ENCODE measurements around the gene CSGALNACT2. TPM values are rescaled to one million over a fixed set of nuclear protein-coding genes. Genes with fewer than 3 reads are reported as not detected.

CSGALNACT2 gene
- total RNA-seq, 1 experiment from 2014 or later, result 8.9 TPM

GRCh38 chr10:43193496-43194080, 55.3 kb downstream of the CSGALNACT2 start:
- H3K14ac ChIP-seq (ENCODE audit: insufficient read depth, low read length), result no peak overlapping the region; the same call in 1 of the 2 replicates
- H3K79me1 ChIP-seq (ENCODE audit: insufficient read depth, low read depth, low read length, poor library complexity, severe bottlenecking), result no peaks in the 10 kb centered on the region
- H3K27ac Mint-ChIP-seq, result peak overlapping the region in 2 of 3 experiments; percentile 34 to 82; a peak in 3 of 7 replicates
- H2BK120ac ChIP-seq (ENCODE audit: low read depth, low read length, poor library complexity, severe bottlenecking), result no peak overlapping the region
- no peak overlapping the region for H3K18ac ChIP-seq (ENCODE audit: insufficient read length, low read depth, low read length)
- H4K8ac ChIP-seq (replicated peaks; ENCODE audit: insufficient read length, low read depth, low read length), result no peak overlapping the region
- no peak for DNase-seq
- H3K36me3 Mint-ChIP-seq (ENCODE audit: insufficient read depth in 1 of 3, low read depth in 3 of 3), result peaks cover 22 to 36% (median 35%) of the 10 kb centered on the region in 3 experiments; a peak in 6 of 7 replicates
- no peak overlapping the region for H2AK5ac ChIP-seq (ENCODE audit: insufficient read length, low read length)
- H3K9me3 Mint-ChIP-seq, result no peaks in the 10 kb centered on the region
- H3T11ph ChIP-seq (ENCODE audit: low read length), result no peak overlapping the region
- no peak overlapping the region for H3K4ac ChIP-seq (ENCODE audit: low read depth, low read length)
- no peak overlapping the region for H3K4me2 ChIP-seq (ENCODE audit: insufficient read depth, insufficient read length, low read length)
- H2BK20ac ChIP-seq (ENCODE audit: low read depth, low read length, poor library complexity, severe bottlenecking), result no peak overlapping the region
- no peak overlapping the region for H2AFZ ChIP-seq (ENCODE audit: low read length)
- TF ChIP-seq CTCF (conservative IDR thresholded peaks at IDR 0.05), result no peak
- no peaks in the 10 kb centered on the region for H3K23me2 ChIP-seq (ENCODE audit: insufficient read length, low read depth, low read length, poor library complexity, severe bottlenecking)
- H3K9me3 ChIP-seq (ENCODE audit: control insufficient read depth, low read depth, low read length), result no peaks in the 10 kb centered on the region
- H3K4me3 Mint-ChIP-seq, result 0 out of 5 replicates have a peak overlapping the region, but pooled peaks of 1 of the 2 experiments have one; percentile 31
- no peak overlapping the region for H3K27ac ChIP-seq (ENCODE audit: insufficient read length, low read depth, low read length)
- no peaks in the 10 kb centered on the region for H3K4me1 ChIP-seq (ENCODE audit: insufficient read depth, low read length)
- no peak overlapping the region for H2BK12ac ChIP-seq (ENCODE audit: insufficient read length, low read depth, low read length)
- no peaks in the 10 kb centered on the region for H4K20me1 ChIP-seq (ENCODE audit: control insufficient read depth, insufficient read depth, insufficient read length)
- peaks cover 11 to 17% of the 10 kb centered on the region in 2 experiments for H3K4me1 Mint-ChIP-seq
- no peak overlapping the region for H4K91ac ChIP-seq (ENCODE audit: insufficient read length, low read depth, low read length)
- no peaks in the 10 kb centered on the region for H3K79me2 ChIP-seq (ENCODE audit: insufficient read depth, low read length)
- H4K5ac ChIP-seq (ENCODE audit: insufficient read length, low read depth, low read length), result no peak overlapping the region
- no peaks in the 10 kb centered on the region for H3K27me3 ChIP-seq (ENCODE audit: insufficient read depth, low read length)
- WGBS (ENCODE audit: extremely low coverage, insufficient read length, low lambda C conversion rate), result no CpG with 5 or more reads among the region's 8 CpGs
- H2BK5ac ChIP-seq (ENCODE audit: insufficient read length, low read length), result no peak overlapping the region
- H2BK15ac ChIP-seq (ENCODE audit: low read depth, low read length), result no peak overlapping the region
- H3K23ac ChIP-seq (ENCODE audit: insufficient read length, low read depth, low read length), result no peak overlapping the region
- H3K9ac ChIP-seq (ENCODE audit: extremely low read depth, insufficient read length, low read length), result no peak overlapping the region
- H3K27me3 Mint-ChIP-seq (ENCODE audit: low read depth), result no peaks in the 10 kb centered on the region
- no peak overlapping the region for H3K56ac ChIP-seq (ENCODE audit: insufficient read length, low read depth, low read length)
